ENCODE measurements around the gene SMIM45.
A peak's percentile ranks its signal among the peaks of the same experiment; 100 is the strongest.

SMIM45 gene

GRCh38 chr22:41933411-41934177 lies 18.4 kb upstream of the SMIM45 start:
- FAIRE-seq (peak; percentile 84), DNase-seq (ENCODE audit: insufficient read length, low spot score) (no peak)
- TF ChIP-seq POLR2AphosphoS5 (IDR thresholded peaks at IDR 0.05; ENCODE audit: low read depth, low read length) (no peak), SPI1 (IDR thresholded peaks at IDR 0.05; ENCODE audit: low read depth, low read length) (peak; percentile 66)

GRCh38 chr22:41934284-41935014 lies 17.5 kb upstream of the SMIM45 start:
- FAIRE-seq (peak; percentile 75), DNase-seq (ENCODE audit: insufficient read length, low spot score) (no peak)
- TF ChIP-seq SPI1 (IDR thresholded peaks at IDR 0.05; ENCODE audit: low read depth, low read length) (no peak), TAF1 (IDR thresholded peaks at IDR 0.05; ENCODE audit: low read depth, low read length) (no peak), POLR2A (IDR thresholded peaks at IDR 0.05; ENCODE audit: low read depth, low read length) (no peak)

GRCh38 chr22:41935015-41935351 lies 17.0 kb upstream of the SMIM45 start:
- no peak for FAIRE-seq
- no peak for DNase-seq (ENCODE audit: insufficient read length, low spot score)
- no peak for TF ChIP-seq PAX5 (IDR thresholded peaks at IDR 0.05; ENCODE audit: insufficient read depth, low read length, severe bottlenecking)
- TF ChIP-seq POLR2A (IDR thresholded peaks at IDR 0.05; ENCODE audit: low read depth, low read length): no peak
- no peak for TF ChIP-seq POU2F2 (IDR thresholded peaks at IDR 0.05; ENCODE audit: low read depth, low read length)

GRCh38 chr22:41935509-41935908 lies 16.4 kb upstream of the SMIM45 start:
- DNase-seq (ENCODE audit: insufficient read length, low spot score): no peak
- TF ChIP-seq PAX5 (IDR thresholded peaks at IDR 0.05; ENCODE audit: insufficient read depth, low read length, severe bottlenecking) (no peak), TAF1 (IDR thresholded peaks at IDR 0.05; ENCODE audit: low read depth, low read length) (no peak)
- peak; percentile 28 for FAIRE-seq

- FAIRE-seq (no peak), DNase-seq (ENCODE audit: insufficient read length, low spot score) (no peak)
Measured at GRCh38 chr22:41936894-41937169, 15.1 kb upstream of the SMIM45 start.

GRCh38 chr22:41939981-41940831 lies 11.7 kb upstream of the SMIM45 start:
- peak; percentile 91 for TF ChIP-seq POLR2A (IDR thresholded peaks at IDR 0.05; ENCODE audit: low read depth, low read length)
- peak; percentile 48; the same call in 1 of the 2 replicates for TF ChIP-seq TAF1 (IDR thresholded peaks at IDR 0.05; ENCODE audit: low read depth, low read length)
- peak; percentile 62 for TF ChIP-seq SPI1 (IDR thresholded peaks at IDR 0.05; ENCODE audit: low read depth, low read length)
- TF ChIP-seq POU2F2 (IDR thresholded peaks at IDR 0.05; ENCODE audit: low read depth, low read length): peak; percentile 19; the same call in 1 of the 2 replicates
- TF ChIP-seq POLR2AphosphoS5 (IDR thresholded peaks at IDR 0.05; ENCODE audit: low read depth, low read length): peak; percentile 86; the same call in 1 of the 2 replicates
- TF ChIP-seq PAX5 (IDR thresholded peaks at IDR 0.05; ENCODE audit: insufficient read depth, low read length, severe bottlenecking): no peak
- FAIRE-seq (peak; percentile 99), DNase-seq (ENCODE audit: insufficient read length, low spot score) (no peak)

More at GRCh38 chr22:41936894-41937169, 15.1 kb upstream of the SMIM45 start:
- TF ChIP-seq POU2F2 (IDR thresholded peaks at IDR 0.05; ENCODE audit: low read depth, low read length) (no peak), SPI1 (IDR thresholded peaks at IDR 0.05; ENCODE audit: low read depth, low read length) (no peak), POLR2A (IDR thresholded peaks at IDR 0.05; ENCODE audit: low read depth, low read length) (no peak; the same call in 1 of the 2 replicates), POLR2AphosphoS5 (IDR thresholded peaks at IDR 0.05; ENCODE audit: low read depth, low read length) (no peak), PAX5 (IDR thresholded peaks at IDR 0.05; ENCODE audit: insufficient read depth, low read length, severe bottlenecking) (no peak), TAF1 (IDR thresholded peaks at IDR 0.05; ENCODE audit: low read depth, low read length) (no peak)

GRCh38 chr22:41940832-41941765 lies 10.9 kb upstream of the SMIM45 start:
- TF ChIP-seq POLR2A (IDR thresholded peaks at IDR 0.05; ENCODE audit: low read depth, low read length): 0 out of 2 replicates have a peak, but pooled peaks have one; percentile 23
- no peak for TF ChIP-seq PAX5 (IDR thresholded peaks at IDR 0.05; ENCODE audit: insufficient read depth, low read length, severe bottlenecking)
- no peak for TF ChIP-seq POLR2AphosphoS5 (IDR thresholded peaks at IDR 0.05; ENCODE audit: low read depth, low read length)
- TF ChIP-seq SPI1 (IDR thresholded peaks at IDR 0.05; ENCODE audit: low read depth, low read length): no peak
- TF ChIP-seq POU2F2 (IDR thresholded peaks at IDR 0.05; ENCODE audit: low read depth, low read length): 0 out of 2 replicates have a peak, but pooled peaks have one; percentile 15
- TF ChIP-seq TAF1 (IDR thresholded peaks at IDR 0.05; ENCODE audit: low read depth, low read length): no peak
- FAIRE-seq: peak; percentile 99

GRCh38 chr22:41943661-41944209 lies 8.2 kb upstream of the SMIM45 start:
- FAIRE-seq: no peak
- peak; percentile 33; the same call in 1 of the 2 replicates for TF ChIP-seq SPI1 (IDR thresholded peaks at IDR 0.05; ENCODE audit: low read depth, low read length)
- TF ChIP-seq TAF1 (IDR thresholded peaks at IDR 0.05; ENCODE audit: low read depth, low read length): no peak
- no peak for DNase-seq (ENCODE audit: insufficient read length, low spot score)

More at GRCh38 chr22:41940832-41941765, 10.9 kb upstream of the SMIM45 start:
- no peak for DNase-seq (ENCODE audit: insufficient read length, low spot score)
